Effector CD4-positive, alpha-beta T cell (primary cell): Measurements from ENCODE around the gene C17orf58.

Experiments
- DNase-seq: peaks from one replicate; pipeline ENCODE4 v3.0.0-alpha.2; 2020

C17orf58 gene

DNA sequence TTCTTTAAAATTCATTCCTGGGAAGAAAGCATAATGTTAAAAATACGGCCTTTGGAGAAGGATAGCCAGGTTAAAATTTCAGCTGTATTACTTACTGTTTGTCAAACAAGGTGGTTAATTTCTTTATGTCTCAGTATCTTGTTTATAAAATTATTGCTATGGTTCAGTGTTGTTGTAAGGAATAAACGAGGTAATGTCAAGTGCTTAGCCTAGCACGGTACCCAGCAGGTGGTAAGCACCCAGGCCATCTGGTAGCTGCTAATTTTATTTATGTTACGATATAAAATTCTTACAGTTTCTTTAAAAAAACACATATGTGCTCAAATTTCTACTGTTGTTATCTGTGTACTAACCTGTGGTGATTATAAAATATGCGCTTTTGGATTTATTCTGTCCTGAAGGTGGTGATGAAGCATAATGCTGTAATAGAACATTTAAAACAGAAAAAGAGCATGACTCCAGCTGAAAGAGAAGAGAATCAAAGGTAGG lies 48.9 kb downstream of the C17orf58 start:
- no peak for DNase-seq

DNA sequence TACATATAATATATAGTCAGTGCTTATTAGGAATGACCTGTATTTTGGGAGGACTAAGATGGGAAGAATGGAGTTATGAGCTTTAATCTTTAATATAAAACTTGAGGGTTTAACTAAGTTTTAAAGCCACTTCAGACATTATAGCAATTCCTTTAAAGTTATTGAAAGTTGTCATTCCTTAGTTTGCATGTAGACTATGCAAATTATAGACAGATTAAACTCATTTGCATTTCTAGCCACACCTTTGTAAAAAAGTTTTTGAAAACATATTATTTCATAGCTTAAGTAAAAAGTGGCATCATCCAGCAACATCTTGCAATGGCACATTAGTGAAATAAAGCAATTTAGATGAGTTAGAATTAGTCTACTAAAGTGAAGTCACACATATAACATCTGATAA lies 49.8 kb downstream of the C17orf58 start:
- no peak for DNase-seq

DNA sequence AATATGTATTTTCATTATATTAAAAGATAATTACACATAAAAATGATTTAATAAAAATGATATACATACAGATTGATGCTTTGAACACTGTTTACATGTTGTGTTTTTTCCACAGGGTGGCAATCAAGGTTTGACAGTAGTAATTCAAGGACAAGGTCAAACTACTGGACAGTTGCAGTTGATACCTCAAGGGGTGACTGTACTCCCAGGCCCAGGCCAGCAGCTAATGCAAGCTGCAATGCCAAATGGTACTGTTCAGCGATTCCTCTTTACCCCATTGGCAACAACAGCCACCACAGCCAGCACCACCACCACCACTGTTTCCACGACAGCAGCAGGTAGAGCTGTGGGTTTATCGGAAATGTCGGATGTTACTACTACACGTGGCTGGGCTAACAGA lies 52.2 kb downstream of the C17orf58 start:
- DNase-seq: no peak

DNA sequence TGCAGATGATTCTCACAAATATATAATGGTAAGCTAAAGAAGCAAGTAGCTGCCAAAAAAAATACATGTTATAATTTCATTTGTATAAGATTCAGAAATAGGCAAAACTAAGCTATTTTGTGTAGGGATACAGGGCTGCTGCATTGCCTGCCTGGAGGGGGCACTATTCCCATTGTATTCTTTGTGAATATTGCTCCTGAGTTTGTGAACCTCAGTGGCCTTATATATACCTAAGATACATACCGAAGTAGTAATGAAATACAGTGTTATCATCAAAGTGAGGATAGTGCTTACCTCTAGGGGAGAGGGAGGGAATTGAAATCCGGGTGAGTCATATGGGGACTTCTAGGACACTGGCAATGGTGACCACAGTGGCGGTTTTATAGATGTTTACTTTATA lies 53.5 kb downstream of the C17orf58 start:
- no peak for DNase-seq
